Middle frontal gyrus (tissue), 1 donor: Measurements from ENCODE around the gene PACRG.

Experiments used
- DNase-seq: peaks from one replicate; pipeline ENCODE4 v3.0.0-alpha.2; 2015; ENCODE audit warnings: low spot score; ENCODE audit errors: extremely low spot score

The PACRG gene

DNA sequence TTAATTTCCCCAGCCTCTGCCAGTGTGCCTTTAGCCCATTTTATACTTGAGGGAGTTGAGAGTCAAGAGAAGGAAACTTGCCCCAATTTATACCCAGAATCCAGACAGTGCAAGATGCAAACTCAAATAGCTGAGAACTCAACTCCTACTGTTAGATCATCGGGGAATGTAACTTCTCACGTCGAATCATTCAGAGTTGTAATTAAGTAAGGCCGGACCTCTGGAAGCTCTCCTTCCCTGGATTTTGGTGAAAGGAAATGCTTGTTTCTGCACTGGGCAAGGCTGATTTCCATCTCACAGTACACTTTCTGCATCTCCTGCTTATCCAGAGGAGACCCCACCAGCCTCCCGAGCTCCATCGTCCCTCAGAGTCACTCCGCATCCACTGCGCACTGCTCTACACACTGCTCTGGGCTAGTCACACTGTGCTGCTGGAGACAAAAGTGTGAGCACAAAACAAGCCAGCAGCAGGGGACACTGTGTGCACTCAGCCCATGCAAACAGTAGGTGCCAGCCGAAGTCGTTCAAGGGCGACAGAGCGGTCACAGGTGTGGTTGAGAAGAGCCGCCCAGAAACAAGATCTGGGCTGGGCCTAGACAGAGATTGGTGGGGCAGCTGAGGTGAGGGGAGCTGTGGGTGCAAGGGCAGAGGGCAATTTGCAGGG, 536.4 kb downstream of the PACRG start:
- no peak for DNase-seq

DNA sequence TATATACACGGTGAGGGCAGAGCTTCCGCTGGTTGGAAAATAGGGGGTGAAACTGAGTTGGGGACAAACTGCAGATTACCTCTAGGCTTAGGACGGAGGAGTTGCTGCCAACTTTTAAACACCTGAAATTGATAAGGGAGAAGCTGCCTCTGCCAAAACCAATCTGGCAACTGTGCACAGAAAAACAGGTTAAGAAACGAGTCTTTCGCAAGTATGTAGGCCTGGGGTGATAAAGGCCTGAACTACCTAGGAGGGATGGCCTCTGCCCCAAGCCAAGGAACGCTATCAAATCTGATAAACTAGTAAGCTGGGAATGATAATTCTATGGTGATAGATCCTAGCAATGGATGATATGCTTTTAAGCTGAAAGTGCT, 536.9 kb downstream of the PACRG start:
- no peak for DNase-seq

DNA sequence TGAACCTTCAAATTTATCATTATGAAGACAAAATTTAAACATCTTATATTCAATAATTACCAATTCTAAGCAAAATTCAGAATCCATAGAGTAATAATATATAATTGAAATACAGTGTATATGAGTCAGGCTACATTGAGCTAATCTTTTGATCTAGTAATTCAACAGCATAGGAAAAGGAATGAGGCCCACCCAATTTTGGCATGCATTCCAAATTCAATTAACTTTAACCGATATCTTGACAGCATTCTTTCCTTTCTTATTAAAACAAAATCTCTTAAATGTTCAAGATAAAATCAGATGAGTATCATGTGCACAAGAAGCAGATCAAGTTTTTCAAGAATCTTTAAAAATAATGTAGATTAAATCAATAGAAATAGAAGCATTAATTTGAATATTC, 553.9 kb downstream of the PACRG start:
- no peak for DNase-seq

DNA sequence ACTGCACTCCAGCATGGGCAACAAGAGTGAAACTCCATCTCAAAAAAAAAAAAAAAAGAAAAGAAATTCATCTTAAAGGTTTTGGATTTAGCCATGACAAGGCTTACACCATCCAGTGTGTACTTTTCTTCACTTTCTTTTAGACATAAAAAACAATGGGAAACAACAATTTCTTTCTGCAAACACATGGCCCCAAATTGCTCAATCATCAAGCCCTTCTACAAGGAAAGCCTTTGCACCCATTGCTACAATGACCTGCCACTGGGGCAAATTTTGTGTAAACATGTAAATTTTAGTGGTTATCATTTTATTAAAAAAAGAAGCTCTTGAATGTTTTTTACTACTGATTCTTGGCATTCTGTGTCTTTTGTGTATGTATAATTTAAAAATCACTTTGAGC, 554.9 kb downstream of the PACRG start:
- no peak for DNase-seq

DNA sequence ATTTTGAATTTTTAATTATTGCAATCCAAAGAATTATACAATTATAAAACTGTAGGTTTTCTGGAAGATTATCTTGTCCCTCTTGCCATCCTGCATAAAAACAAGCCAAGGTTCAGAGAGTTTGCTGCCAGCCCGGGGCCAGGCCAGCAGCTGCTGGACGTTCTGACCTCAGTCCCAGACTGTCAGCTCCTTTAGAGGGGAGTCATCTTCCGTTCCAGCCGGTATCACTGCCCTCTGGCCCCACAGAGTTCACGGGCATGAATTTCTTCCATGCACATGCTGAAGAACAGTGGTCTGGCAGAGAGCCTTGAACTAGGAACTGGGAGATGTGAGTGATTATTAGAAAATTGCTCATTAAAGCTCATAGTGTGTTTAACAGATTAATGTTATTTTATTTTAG, 556.4 kb downstream of the PACRG start:
- no peak for DNase-seq

DNA sequence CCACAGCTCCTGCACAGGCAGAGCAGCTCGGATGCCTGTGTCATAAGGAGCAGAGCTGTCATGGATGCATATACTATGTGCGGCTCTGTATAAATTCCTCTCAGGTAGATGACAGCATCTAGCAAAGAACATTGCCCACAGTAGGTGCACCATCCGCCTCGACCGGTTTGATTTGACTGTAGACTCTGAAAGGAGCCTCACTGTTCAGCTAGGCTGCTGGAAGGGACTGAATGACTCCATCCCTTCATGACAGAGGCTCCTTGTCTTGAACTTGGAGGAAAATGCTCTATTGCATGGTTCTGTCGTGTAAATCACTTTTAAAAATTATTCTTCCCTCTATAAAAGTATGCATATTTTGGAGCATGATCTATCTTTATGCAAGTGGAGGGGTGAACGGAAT, 557.9 kb downstream of the PACRG start:
- DNase-seq, result no peak

DNA sequence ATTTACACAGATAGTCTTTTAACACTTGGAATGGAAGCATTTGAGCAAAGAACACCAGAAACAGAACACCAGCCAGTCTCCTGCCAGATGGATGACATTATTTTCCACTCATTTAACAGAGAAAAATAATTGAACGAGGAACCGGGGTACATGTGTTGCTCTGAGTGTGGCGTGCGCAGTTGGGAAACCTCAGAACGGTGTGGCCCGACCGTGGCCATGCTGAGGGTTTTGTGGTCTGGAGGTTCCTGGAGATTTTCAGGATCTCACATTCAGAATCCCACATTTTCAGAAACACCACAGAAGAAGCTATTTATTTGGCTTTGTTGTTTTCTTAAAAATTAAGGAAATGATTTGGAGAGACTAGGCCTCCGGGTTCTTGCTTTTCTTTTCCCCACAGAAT, 559.9 kb downstream of the PACRG start:
- DNase-seq, result no peak

DNA sequence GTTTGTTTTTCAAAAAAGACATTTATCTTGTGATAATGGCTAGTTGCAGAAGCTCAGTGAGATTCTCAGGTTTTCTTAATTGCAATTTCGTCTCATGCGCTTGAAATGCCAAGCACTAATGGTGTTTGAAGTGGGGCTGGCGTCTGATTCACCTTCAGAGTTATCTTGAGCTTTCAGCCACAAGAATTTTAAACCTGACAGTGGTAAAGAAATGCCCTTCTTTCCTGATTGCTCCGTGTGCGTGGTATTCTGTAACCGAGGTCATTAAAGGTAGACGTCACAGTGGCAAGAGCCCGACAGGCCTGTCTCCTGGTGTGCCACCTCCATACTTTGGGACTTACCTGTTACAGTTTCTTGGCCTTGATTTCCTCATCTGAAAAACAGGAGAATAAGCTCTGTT, 560.3 kb downstream of the PACRG start:
- DNase-seq, result no peak

DNA sequence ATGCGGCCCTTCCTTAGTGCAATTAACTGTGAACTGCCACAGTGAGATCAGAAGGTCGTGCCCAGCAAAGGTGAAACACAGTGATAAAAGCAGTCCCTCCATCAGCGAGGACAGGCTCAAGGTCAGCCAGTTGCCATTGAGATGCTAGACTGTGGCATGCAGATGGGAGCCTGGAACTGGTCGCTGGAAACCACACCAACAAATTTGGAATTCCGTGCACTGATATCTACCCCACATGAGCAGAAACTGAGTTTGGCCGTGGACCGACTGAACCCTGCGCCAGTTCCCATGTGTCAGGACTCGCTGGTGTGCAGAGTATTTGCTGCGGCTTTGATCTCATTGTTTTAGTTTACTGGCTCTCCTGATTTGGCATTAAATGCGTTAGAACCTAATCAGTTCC, 561.1 kb downstream of the PACRG start:
- DNase-seq, result no peak

DNA sequence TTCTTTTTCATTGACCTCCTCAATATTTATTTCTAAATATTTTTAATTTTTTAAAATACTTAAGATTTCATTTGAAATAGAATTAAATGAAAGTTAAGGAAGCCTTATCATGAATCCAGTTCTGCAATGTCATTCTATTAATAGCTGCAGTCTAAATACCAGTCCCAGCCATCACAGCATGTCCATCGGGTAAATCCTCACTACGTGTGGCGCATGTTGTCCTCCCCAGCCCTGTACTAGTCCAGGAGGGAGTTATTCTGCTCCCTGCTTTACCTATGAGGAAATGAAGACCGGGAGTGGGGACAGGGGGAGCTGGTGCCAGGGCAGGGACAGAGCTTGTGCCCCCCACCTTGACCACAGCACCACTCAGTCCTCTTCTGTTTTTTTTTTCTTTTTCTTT, 561.7 kb downstream of the PACRG start:
- DNase-seq, result no peak

DNA sequence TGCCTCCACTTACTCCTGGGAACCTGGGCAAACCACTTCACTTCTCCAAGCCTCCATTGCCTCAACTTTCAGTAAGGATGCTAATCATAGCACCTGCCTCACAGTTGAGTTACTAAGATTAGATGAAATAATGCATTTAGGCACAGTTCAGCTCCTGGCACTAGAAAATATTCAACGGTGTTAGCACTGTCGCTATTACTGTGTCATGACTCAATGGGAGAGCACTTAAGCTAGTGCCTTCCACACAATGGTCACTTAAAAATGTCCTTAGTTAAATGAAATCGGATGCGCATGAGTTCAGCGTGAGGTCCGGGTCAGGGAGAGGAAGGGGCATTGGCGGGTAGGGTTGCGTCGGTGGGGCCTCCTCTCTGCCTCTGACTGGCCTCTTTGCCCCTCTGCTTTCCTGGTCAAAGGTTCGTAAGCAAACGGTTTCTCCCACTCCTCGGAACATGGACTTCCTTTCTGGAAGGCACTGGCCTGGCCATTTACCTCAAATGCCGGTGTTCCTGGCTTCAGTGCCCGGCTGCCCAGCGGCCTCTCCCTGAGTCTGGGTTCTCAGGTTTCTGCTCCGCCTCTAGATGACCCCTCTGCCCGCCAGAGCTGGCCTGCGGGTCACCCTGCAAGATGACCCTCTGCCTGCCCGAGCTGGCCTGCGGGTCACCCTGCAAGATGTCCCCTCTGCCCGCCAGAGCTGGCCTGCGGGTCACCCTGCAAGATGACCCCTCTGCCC, 562.9 kb downstream of the PACRG start:
- DNase-seq, result no peak

DNA sequence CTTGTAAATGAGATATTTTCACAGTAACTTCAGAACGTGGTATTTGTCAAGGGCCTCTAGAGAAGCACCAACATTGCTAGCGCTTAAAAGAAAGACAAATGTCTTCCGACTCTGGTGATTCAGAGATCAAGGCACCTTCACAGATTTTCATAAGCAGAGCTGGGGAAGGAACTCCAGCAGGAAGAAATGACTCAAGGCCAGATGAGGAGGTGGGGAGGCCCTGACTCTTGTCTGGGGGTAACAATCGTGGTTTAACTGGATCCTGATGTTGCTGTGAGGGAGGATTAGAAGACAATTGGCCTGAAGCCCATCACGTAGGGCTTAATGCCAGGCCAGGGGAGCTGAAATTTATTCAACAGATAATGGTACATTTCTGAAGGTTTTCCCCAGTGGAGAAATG, 563.8 kb downstream of the PACRG start:
- no peak for DNase-seq

DNA sequence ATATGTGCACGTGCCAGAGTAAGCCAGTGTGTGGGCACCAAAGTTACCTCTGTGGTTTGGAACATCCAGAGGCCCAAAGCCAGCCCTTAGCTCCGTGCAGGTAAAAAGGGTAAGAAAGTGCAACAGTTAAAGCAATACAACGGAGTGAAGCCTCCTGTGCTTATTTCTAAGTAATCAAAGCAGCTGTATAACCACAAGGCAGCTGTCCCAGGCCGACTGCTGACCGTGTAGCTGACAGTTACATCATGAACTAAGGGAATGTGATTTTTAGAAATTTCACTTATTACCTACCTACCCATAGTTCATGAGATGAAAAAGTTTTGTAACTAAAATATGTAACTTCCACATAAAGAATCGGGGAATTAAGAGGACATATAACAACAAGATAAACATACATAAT, 565.5 kb downstream of the PACRG start:
- DNase-seq, result no peak

DNA sequence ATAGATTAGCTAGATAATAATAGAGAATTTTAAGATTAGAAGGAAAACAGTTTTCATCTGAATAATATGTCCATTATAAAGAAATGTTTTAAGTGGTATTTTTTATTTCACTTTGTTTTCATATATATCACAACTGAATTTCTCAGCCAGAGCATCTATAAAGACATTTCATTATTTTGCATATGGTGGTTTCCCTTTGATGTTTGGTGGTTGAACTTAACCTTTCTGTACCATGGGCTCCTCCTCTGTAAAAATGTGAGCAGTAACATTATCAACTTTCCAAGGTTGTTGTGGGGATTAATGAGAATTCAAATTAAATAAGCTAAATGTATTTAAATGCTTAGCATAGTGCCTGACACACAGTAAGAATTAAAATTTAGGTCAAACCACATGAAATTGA, 567.0 kb downstream of the PACRG start:
- no peak for DNase-seq

DNA sequence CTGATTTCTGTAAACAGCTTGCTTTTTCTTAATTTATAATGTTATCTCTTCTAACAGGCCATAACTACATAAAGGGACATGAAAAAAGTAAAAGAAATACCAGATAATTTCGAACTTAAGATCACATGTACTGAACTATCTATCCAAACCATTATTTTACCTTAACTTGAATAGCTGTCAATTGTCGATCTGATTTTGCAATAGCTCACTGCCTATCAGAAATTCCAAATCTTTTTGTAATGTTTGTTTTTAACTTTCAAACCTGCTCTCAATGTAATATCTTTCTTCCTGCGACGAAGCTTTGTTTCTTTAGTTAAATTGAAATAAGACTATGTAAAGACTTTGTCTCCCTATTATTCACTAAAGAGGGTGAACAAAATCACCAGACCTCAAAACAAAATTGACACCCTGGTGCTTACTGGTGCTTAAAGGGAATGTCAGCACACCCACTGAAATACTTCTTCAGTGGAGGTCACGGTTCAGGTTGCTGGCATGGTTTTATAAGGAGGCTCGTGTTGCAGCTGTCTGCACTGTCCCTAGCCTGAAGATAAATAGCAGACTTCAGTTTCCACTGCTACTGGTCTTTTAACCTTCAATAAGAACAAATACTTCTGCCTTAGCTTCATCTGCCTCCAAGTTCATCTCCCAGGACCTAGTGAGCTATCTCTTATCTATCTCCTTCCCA, 569.2 kb downstream of the PACRG start:
- no peak for DNase-seq

DNA sequence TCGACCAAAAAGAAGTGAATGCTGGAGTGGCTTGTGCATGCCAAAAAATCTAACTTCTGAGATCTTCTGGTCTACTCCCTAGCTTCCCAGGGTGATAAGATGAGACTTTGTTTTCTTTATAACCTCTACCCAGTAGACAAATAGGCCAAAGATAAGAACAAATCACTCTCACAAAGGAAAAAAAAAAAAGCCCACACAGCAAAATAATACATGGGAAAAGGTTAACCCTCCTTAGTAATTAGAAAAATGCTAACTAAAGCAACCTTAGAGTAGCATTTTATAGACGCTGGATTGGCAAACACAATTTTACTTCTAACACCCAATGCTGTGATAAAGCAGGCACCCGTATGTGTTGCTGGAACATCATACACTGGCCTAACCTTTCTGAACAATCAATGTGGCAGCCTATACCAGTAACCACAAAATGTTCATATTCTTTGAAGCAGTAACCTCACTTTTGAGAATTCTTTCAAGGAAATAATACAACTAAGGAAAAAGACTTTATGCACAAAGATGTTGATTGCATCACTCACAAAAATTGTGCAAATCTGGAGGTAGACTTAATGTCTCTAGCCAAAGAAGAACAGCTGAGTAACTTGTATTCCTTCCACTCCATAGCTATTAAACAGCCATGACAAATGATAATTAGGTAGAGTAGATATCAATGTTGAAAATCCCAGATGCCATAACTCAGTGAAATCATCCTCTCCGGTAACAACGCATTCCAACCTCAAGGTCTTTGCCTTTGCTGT, 570.5 kb downstream of the PACRG start:
- no peak for DNase-seq

DNA sequence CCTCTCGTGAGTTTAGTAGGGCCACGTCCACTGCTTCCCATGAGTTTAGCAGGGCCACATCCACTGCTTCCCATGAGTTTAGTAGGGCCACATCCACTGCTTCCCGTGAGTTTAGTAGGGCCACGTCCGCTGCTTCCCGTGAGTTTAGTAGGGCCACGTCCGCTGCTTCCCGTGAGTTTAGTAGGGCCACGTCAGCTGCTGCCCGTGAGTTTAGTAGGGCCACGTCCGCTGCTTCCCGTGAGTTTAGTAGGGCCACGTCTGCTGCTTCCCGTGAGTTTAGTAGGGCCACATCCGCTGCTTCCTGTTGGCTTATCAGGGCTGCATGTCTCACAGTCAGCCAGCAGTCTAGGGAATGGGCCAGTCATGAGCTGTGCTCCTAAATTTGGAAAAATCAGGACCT, 573.1 kb downstream of the PACRG start:
- no peak for DNase-seq

DNA sequence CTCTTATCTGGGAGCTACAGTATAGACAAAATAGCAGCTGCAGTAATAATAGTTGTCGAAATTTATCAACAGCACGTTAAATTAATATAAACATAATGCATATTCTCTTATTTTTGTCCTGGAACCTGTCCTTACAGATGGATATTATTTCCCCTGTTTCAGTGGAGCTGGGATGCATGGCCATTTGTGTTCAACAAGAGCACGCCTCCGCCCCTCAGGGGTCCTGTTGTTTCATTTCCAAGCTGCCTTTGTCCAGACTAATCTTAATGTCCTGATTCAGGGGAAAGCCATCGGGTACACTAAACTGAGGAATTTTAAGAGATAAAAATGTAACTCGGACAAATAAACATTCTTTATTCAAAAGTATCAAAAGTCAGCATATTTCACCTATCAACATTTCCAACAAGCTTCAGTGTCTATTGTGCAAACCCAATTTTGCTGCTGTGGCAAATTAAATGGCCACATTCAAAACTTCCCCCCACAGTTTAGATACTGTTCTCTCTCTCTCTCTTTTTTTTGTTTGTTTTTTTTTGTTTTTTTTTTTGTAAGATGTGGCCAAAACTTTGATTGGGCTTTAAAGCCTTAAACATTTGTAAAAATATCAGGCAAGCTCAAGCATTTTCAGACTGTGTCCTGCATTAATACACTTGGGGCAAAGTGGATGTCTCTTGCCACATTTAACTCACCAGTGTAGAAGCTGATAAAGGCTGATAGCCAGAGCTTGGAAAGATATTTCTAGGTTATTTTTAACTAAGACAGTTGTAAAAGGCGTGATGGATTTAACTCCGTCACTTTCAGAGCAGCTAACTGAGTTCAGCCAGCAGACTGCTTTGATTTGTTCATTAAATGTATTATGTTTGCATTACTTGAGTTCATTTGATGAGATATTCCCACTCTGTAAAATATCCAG, 574.2 kb downstream of the PACRG start:
- no peak for DNase-seq

DNA sequence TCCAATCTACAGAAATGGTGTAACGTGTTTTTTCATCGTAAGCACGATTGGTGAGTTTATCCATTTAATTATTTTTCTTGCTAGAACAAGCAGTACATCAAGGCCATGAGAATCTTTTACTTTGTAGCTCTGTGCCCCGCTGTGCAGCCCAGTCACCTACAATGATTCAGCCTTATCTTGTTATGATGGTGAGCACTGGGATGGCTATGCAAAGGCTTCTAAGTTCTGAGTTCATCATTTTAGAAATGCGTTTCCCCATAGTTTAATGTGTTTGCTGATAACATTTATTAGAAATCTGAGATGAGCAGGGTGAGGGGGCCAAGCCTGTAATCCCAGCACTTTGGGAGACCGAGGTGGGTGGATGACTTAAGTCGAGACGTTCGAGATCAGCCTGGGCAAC, 575.0 kb downstream of the PACRG start:
- no peak for DNase-seq

DNA sequence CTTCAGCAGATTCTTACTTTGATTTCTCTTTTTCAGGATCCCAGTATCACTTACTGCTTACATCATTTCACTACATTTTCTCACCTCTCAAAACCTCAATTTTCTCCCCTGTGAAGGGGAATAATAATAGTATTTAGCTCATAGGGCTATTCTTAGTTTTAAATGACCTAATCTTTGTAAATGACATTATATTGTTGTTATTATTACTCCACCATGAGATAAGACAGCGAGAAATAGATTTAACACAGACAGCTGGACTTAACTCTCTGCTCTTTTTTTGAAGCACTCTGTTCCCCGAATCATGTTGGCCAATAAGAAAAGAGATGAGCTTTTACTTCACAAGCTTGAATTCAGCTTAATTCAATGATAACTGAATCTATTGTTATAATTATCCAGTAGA, 578.2 kb downstream of the PACRG start:
- DNase-seq, result no peak
